ENCODE data around the gene FERMT2. TPM values are rescaled to one million over a fixed set of nuclear protein-coding genes. Genes with fewer than 3 reads are reported as not detected.

The FERMT2 gene
- total RNA-seq, 1 donor from 2014 or later, result 166 TPM

DNA sequence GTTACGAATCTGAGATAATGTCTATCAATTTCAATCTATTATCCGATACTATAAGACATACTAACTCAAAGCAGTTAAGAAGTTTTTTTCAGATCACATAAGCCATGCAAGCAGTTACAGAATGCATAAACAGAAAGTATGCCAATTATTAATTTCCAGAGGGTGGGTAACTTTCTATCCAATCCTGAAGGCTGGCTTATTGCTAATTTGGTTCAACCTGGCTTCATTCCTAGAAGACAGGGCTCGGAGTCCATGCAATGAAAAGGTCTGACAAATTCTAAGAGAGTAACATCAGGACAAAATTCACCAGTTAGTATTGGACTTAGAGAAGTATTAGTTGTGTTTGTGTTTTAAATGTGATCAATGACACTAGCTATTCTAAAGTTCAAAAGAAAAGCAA lies 15.0 kb downstream of the FERMT2 start:
- Histone ChIP-seq H3K4me2 (no peak overlapping the region), H4K20me1 (ENCODE audit: low read depth) (peaks cover 91% of the 10 kb centered on the region), H2AFZ (replicated peaks) (no peak overlapping the region), H3K27me3 (no peaks in the 10 kb centered on the region), H3K9ac (no peak overlapping the region), H3K27ac (no peak overlapping the region), H3K36me3 (no peaks in the 10 kb centered on the region), H3K4me1 (peaks cover 20% of the 10 kb centered on the region), H3K4me3 (no peak overlapping the region), H3K79me2 (ENCODE audit: low read depth) (peaks cover 100% of the 10 kb centered on the region), H3K9me3 (ENCODE audit: low read depth) (no peaks in the 10 kb centered on the region), H3F3A (ENCODE audit: low read depth) (peaks cover under 1% of the 10 kb centered on the region)
- no peak for DNase-seq (ENCODE audit: low spot score)
- TF ChIP-seq EZH2phosphoT487 (IDR thresholded peaks at IDR 0.05), result no peak
- TF ChIP-seq, protein P1, sequence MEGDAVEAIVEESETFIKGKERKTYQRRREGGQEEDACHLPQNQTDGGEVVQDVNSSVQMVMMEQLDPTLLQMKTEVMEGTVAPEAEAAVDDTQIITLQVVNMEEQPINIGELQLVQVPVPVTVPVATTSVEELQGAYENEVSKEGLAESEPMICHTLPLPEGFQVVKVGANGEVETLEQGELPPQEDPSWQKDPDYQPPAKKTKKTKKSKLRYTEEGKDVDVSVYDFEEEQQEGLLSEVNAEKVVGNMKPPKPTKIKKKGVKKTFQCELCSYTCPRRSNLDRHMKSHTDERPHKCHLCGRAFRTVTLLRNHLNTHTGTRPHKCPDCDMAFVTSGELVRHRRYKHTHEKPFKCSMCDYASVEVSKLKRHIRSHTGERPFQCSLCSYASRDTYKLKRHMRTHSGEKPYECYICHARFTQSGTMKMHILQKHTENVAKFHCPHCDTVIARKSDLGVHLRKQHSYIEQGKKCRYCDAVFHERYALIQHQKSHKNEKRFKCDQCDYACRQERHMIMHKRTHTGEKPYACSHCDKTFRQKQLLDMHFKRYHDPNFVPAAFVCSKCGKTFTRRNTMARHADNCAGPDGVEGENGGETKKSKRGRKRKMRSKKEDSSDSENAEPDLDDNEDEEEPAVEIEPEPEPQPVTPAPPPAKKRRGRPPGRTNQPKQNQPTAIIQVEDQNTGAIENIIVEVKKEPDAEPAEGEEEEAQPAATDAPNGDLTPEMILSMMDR (IDR thresholded peaks at IDR 0.05), result no peak
- no peak for TF ChIP-seq EZH2 (IDR thresholded peaks at IDR 0.05)
- Mint-ChIP-seq H3K4me1 (peaks cover 5% of the 10 kb centered on the region), H3K36me3 (peaks cover 12% of the 10 kb centered on the region), H3K9me3 (no peaks in the 10 kb centered on the region), H3K27ac (no peak overlapping the region), H3K4me3 (no peak overlapping the region), H3K27me3 (ENCODE audit: insufficient read depth, low read depth) (no peaks in the 10 kb centered on the region)

DNA sequence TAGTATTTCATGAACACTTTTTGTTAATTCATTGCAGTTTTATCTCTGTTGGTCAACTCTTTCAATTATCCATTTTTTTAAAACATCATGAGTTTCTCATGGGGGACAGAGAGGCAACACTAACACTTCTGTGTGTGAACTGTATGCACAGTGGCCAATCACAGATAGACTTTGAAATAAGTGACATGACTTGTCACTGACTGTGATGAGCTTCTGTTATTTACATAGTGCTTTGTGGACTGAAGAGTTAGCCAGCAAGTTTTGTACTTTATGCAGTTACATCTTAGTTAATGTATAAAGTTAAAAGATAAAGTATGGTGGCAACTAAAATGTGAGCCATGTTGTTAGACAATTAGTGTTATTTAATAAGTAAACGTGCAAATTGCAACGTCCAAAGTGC lies 16.1 kb downstream of the FERMT2 start:
- peaks cover 9% of the 10 kb centered on the region for H3K36me3 Mint-ChIP-seq
- H3K36me3 ChIP-seq, result no peaks in the 10 kb centered on the region
- no peak overlapping the region for H3K4me3 Mint-ChIP-seq
- H3K9ac ChIP-seq, result no peak overlapping the region
- H3K27me3 ChIP-seq, result no peaks in the 10 kb centered on the region
- no peak overlapping the region for H2AFZ ChIP-seq (replicated peaks)
- no peak overlapping the region for H3K27ac ChIP-seq
- peaks cover 5% of the 10 kb centered on the region for H3K4me1 Mint-ChIP-seq
- H3K4me1 ChIP-seq, result peaks cover 27% of the 10 kb centered on the region
- no peaks in the 10 kb centered on the region for H3K9me3 Mint-ChIP-seq
- no peak overlapping the region for H3K4me2 ChIP-seq
- TF ChIP-seq EZH2phosphoT487 (IDR thresholded peaks at IDR 0.05) (no peak), EZH2 (IDR thresholded peaks at IDR 0.05) (no peak)
- TF ChIP-seq, protein P1 (IDR thresholded peaks at IDR 0.05), result no peak
- no peaks in the 10 kb centered on the region for H3K27me3 Mint-ChIP-seq (ENCODE audit: insufficient read depth, low read depth)
- peaks cover 91% of the 10 kb centered on the region for H4K20me1 ChIP-seq (ENCODE audit: low read depth)
- H3K9me3 ChIP-seq (ENCODE audit: low read depth), result no peaks in the 10 kb centered on the region
- H3F3A ChIP-seq (ENCODE audit: low read depth), result peaks cover 11% of the 10 kb centered on the region
- H3K27ac Mint-ChIP-seq, result no peak overlapping the region
- H3K79me2 ChIP-seq (ENCODE audit: low read depth), result peaks cover 100% of the 10 kb centered on the region
- DNase-seq (ENCODE audit: low spot score), result no peak
- H3K4me3 ChIP-seq, result no peak overlapping the region

DNA sequence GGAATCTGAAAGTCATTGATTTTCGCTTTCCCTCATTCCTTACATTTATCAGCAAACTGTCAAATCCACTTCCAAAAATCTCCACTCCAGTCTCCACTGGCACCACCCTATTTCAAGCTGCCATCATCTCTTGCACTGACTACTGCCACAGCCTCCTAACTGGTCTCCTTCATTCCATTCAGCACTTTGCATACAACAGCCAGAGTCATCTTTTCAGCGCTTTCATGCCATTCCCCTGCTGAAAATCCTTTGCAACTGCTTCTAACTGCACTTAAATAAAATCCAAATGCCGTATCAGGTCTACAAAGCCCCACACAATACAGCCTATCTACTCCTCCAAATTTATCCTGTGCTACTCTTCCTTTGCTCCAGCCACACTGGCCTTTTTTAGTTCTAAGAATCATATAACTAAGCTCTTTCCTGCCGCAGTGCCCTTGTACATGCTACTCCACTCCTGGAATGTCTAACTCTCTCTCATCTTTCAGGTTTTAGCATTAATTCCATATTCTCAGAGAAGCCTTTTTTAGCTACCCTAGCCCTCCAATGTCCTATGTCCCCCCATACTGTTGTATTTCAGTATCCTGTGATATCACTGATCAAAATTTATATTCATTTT lies 21.6 kb downstream of the FERMT2 start:
- Histone ChIP-seq H3K4me1 (peaks cover 34% of the 10 kb centered on the region), H3K9ac (no peak overlapping the region), H3K79me2 (ENCODE audit: low read depth) (peaks cover 100% of the 10 kb centered on the region), H3F3A (ENCODE audit: low read depth) (peaks cover 11% of the 10 kb centered on the region), H3K4me2 (no peak overlapping the region), H4K20me1 (ENCODE audit: low read depth) (peaks cover 83% of the 10 kb centered on the region), H3K9me3 (ENCODE audit: low read depth) (no peaks in the 10 kb centered on the region), H3K36me3 (no peaks in the 10 kb centered on the region), H3K4me3 (no peak overlapping the region), H3K27ac (no peak overlapping the region), H3K27me3 (no peaks in the 10 kb centered on the region), H2AFZ (replicated peaks) (no peak overlapping the region)
- Mint-ChIP-seq H3K9me3 (no peaks in the 10 kb centered on the region), H3K27ac (no peak overlapping the region), H3K4me3 (no peak overlapping the region), H3K27me3 (ENCODE audit: insufficient read depth, low read depth) (no peaks in the 10 kb centered on the region), H3K4me1 (peaks cover 5% of the 10 kb centered on the region), H3K36me3 (peaks cover 9% of the 10 kb centered on the region)
- no peak for DNase-seq (ENCODE audit: low spot score)
- TF ChIP-seq EZH2phosphoT487 (IDR thresholded peaks at IDR 0.05) (no peak), EZH2 (IDR thresholded peaks at IDR 0.05) (no peak)
- TF ChIP-seq, protein P1 (IDR thresholded peaks at IDR 0.05), result no peak

All from neural progenitor cell (in vitro differentiated cells).